ENCODE data around the gene SLCO2A1.

Gene SLCO2A1

DNA sequence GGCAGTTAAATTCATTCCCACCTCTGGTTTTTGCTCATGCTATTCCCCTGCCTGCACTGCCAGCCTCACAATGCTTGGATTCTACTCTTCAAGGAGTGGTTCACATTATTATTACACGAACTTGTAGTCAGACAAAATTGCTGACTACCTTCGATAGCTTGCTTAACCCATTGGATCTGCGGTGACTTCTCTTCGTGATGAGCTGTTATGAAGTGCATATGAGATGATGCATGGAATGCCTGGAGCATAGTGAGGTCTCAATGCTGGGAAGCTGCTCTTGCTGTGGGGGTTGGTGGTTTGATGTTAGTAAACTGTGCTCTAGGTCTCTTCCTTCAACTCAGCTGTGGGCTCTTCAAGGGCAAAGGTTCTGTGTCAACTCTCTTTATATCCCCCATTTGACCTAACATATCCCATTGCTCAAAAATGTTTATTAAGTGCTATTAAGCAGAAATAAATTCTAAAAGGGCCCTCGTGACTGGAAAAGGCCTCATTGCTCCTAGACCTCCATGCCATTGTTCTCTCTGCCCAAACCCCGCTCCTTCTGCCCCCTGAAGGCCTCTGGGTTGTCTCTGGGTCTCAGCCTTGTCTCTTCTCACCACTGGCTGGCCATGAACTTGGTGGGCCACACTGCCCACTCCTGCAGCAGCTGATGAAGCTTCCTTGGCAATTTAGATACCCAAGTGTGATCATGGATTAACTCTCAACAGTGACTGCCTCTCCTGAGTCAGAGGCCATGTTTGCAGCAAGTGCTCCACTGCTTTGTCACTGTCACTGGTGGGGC is 4.5 kb upstream of the SLCO2A1 start:
- FAIRE-seq: no peak

DNA sequence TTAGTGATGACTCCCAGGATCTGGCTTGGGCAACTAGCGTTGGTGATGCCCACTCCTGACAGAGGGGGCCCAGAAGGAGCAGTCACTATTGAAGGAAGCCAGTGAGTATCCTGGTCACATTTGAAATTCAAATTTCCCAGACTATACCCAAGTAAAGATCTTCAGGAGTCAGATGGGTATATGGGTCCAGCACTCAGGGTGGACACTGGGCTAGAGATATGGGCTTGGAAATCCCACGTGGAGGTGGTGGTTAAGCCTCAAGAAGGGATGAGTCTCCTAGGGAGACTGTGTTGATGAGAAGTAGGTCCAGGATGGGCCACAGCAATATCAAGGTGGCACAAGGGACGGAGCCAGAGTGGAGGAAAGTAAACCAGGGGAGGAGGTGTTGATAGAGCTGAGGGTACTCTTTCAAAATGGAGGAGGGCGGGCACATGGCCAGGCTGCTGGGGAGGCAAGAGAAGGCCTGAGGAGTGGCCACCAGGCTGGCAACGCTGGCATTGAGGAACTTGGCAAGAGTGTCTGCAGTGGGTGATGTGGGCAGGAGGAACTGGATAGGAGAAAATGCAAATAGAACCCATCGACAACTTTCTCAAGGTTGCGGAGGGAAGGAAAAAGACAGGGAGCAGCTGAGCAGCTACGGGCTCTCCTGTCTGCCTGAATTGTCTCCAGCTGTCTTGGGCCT is 3.7 kb upstream of the SLCO2A1 start:
- FAIRE-seq: no peak

DNA sequence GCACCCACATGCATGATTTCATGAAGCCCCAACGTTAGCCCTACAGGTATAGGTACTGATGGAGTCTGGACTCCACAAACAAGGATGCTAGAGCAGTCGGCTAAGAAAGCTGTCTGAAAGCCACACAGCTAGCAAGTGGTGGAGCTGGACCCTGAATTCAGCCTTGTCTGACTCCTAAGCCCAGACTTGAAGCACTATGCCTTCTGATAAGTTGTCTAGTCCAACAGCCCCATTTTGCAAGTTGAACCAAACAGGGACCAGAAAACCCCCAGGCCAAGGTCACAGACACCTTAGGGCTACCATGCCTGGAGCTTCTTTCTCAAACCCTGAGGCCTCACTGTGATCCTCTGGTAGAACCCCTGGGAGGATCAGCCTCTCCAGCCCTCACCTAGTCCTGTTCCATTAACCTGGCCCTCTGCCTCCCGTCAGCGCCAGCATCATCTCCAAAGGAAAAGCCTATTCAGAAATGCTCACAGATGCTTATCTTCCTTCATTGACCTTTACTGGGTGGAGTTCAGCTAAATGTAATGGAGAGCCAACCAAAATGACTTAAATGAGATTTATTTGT is 1.7 kb upstream of the SLCO2A1 start:
- FAIRE-seq: no peak

DNA sequence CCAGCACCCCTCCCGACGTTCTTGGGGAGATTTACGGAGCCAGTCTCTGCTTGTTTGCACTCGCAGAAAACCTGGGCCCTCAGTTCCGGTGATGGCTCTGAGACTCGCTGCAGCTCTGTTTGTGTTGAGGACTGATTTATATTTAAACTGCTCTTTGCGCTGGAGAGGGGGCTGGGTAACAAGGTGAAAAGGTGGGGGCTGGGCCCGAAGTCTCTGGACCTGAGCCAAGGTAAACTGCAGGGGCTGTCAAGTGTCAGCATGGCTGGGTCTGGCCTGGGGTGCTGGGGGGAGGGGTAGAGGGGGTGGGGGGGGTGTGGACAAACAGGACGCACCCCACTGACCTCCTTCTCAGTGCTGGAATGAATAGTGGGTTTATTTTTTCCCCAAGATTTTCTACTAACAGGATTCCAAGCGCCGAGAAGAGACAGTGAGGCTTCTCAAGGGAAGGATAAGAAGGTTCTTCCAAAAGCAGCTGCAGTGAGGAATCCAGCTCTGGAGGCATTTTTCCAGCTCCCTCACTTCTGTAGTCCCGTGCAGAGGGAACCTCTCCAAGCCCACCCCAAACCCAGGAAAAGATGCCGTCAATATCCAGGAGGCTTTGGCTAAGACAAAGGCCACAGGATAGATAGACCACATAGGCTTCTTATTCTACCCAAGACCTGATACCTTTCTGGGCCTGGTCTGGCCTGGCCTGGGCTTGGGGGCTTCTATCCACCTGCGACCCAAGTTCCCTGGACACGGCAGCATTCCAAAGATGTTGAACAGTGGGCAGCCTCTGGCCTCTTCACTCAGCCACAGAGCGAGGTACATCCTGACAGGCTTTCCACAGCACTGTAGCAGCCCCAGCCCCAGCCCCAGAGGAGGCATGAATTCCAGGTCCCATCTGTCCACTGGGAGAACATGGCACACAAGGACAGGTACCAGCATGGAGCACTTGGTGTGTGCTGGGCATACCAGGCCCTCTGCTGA is 938 bp upstream of the SLCO2A1 start:
- FAIRE-seq: no peak

DNA sequence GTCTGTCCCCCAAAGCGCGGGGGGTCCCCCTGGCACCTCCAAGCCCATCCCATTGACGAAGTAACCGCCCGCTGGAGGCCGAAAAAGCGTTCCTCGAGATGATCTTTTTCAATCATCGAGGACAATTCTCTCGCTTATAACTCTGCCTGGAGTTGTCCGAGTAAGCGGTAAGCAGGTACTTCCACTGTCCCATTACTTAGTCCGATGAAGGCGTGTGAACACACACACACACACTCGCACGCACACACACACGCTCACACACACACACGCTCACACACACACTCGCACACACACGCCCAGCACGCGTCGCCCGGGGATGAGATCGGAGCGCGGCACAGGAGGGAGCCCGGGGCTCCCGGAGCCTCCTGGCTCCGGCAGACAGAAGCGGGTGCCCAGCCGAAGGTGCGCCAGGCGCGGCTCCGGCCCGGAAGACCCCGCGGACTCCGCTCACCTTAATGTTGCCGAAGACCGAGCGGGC is 430 bp downstream of the SLCO2A1 start:
- FAIRE-seq: no peak

DNA sequence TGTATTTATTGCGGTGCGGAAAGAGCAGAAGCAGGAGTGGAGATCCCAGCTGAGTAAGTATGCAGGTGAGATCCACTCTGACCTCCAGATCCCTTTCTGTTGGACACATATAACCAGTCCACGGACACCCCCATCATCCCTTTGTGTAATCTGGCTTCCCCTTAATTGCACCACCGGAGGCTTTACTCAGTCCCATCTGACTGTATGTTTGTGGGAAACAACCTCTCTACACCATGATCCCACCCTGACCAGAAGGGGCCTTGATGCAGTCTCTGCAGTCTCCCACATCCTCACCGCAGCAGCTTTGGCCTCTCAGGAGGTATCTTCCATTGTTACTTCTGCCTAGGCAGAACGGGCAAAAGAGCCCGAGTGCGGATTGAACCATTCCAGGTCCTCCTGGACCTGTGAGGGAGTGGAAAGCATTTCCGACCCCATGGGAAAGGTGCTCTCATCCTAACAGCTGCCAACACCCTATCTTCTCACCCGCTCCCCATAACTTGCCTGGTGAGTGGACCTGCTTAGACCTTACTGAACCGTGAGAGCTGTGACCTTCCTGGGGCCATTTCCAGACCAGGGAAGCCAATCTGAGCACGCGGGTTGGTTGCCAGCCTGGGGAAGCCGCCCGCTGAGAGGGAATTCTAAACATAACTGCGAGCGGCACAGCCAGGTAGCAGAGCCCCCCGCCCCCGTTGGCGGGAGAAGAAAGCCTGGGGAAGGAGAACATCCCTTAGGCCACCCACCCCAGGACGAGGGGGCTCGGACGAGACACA is 1.1 kb downstream of the SLCO2A1 start:
- no peak for FAIRE-seq

DNA sequence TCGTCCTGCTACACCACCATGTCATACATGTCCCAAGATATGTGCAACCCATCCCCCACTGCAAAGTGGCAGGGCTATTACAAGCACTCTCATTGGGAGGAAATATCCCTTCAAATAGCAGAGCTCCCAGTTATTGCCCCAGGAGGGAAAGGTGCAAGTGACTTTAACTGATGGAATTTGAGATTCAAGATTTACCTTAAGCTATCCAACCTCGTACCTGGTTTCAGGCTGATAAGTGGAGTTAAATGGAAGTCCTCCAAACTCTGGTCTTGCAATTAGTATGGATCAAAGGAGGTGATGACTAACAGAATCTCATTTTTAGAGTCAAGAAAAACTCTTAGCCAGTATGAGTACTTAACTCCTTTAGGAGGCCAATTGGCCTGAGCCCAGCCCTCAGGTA is 2.1 kb downstream of the SLCO2A1 start:
- FAIRE-seq: no peak

DNA sequence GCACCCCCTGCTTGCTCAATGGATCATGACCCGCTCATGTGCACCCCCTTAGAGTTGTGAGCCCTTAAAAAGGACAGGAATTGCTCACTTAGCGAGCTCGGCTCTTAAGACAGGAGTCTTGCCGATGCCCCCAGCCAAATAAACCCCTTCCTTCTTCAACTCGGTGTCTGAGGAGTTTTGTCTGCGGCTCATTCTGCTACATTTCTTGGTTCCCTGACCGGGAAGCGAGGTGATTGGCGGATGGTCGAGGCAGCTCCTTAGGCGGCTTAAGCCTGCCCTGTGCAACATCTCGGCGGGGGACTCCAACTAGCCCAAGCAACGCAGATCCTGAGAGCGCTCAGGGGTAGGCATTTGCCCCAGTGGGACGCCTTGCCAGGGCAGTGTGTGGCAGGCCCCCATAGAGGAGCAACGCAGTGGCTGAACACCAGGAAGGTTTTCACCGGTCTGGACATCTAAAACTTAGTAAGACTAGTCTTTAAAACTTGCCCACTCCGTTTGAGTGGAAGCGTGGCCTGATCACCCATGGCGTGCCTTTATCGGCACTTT is 9.5 kb downstream of the SLCO2A1 start:
- no peak for FAIRE-seq

DNA sequence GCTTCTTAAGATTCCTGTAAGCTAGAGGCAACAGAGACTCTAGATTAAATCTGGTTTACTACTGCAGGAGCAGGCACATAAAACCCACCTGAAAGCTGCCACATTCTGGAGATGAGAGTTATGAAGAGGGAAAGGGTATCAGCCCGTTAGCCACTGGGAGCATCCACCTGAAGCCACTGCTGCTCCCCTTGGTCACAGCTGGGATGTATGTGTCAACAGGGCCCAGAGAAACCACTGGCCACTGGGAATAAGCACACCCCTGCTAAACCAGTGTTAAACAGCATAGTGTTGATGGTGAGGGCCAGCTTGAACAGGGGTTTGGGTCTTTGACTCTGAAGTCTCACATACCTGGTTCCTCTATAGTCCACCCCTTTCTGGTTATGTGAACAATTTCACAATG is 10.9 kb downstream of the SLCO2A1 start:
- no peak for FAIRE-seq

DNA sequence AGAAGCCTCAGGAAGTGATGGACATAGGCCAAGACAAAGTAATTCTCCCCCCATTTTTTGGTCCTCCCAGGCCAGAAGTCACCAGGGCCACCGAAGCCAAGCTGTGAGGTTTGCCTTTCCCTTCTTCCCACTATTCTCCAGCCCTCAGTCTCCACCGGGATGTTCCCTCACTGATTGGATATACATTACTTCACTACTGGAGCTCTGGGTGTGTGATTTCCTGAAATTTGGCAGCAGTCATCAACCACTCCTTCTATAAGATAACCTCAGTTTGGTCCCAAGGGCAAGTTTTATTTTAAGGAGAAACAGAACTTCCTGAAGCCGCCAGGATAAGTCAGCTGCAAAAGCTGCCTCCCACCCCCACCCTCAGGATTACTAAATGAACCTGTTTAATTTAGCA is 11.3 kb downstream of the SLCO2A1 start:
- no peak for FAIRE-seq

DNA sequence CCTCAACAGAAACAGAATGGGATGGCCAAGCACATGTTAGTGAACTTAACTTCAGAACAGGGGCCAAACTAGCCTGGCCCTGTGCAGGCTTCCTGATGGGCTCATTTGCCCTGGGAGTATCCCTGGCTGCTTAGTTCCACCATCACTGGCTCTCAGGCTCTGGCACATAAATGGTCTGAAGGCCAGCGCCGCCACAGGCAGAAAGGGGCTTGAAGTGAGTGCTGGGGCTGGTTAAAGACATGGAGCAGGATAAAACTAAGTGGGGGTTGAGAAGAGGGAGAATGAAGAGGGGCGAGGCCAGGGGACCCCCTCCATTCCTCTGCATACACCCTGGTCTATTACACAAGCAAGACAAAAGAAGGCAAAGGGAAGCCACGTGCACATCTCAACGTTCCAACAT is 12.2 kb downstream of the SLCO2A1 start:
- FAIRE-seq: no peak

DNA sequence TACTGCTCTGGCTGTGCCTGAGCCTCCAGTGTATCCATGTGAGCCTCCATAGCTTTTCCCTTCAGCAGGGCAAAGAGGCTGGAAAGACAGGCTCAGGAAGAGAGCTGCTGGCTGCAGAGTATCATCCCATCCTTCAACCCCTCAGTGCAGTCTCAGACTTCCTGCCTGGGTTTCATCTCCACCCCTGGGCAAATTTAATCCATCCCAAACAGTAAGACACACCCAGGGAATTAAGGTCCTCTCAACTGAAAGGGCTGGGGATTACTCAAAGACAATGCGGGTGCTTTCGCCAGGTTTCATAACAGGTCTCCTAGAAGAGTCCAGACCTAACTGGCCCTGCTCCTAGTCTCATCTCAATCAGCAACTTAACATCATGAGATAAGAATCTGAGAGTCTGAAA is 15.5 kb downstream of the SLCO2A1 start:
- no peak for FAIRE-seq

DNA sequence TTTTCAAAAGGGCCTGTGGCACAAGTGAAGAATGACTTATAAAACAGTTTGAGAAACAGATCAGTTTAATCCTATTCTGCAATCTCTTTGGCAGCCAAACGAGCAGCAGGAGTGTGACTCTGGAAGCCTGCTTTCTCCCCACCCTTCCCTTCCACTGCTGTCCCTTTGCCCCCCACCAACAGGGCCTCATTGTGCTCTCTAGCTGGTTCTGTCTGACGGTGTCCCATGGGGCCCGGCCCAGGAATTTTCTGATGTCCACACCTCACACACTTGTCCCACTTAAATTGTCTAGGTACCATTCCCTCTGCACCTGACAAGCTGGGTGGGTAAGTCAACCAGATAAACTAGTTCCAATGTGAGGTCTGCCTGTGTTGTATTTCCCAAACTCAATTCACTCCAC is 16.4 kb downstream of the SLCO2A1 start:
- FAIRE-seq: no peak

DNA sequence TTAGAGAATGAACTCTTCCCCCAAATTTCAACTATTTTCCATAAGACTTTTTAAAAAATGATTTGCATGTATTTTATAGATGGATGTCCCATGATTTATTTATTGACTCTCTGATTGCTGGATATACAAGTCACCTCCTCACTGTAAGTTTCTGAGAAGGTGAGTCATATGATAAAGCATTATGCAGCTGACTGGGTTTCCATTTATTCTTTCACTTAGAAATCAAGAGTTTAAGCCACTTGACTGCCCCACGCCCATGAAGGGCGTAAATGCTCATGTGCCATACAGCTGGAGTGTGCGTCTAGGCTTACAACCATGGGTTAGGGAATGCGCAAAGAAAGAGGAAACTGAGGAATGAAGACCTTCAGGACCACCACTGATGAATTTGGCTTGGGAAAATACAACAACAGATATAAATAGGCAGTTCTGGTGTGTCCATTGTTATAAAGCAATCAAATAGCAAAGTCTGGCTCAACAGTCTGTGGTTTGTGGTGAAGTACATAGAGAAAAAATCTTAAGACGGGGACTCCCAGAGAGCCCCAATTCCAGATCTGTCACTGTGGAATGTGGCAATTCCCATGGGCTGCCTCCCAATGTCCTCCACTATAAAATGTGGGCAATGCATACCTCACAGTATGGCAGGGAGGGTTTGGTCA is 20.3 kb downstream of the SLCO2A1 start:
- no peak for FAIRE-seq

DNA sequence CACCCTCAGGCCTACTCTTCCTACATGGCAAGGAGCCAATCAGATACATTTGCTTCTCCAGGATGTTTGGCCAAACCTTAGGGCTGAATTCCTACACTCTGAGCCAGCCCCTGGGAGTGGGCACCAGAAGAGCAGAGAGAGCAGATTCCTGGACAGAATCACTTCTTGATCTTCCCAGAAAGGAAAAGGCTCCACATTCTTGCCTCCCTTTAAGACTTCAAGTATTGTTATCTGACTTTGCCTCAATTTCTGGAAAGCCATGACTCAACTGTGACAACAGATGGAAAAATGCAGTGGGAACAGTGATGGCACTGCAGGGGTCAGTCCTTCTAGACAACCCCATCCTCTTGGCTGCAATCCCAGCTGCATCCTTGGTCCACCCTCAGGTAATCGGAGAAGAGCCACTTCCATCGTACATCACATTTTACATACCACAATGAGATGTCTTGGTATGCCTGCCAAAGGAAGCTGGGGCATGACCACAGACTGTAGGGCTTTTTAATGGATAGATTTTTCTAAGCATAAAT is 21.0 kb downstream of the SLCO2A1 start:
- FAIRE-seq: no peak

DNA sequence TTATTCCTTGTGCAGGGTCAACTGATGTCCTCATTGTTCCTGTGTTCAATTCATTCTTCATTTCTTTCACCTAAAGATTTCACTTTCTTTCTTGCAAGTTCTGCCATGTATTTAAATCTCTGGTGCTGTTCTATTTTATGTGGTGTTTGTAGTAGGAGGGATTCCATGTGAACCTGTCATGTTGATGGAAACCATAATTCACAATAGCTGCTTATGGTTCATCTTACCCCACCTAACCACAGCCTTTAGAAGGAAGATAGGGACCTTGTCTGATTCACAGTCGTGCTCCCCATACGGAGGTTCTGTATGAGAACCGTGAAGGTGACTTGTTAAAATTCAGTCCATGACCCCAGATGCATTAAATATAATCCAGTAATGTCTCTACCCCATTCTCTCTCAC is 21.9 kb downstream of the SLCO2A1 start:
- FAIRE-seq: no peak

DNA sequence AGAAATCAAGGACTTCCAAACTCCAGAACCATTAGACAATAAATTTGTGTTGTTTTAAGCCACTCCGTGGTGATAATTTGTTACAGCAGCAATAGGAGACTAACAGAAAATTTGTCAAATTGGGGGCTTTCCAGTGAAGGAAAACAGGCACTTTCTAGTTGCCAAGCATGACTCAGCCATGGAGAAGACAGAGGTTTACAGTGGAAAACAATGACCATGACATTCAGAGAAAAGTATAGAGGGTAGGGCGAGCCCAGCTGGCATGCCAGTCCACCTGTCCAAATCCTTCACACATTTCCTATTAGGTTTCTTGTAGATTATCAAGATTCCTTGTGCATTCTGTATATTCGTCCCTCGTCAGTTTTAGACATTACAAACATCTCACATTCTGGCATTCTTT is 24.9 kb downstream of the SLCO2A1 start:
- no peak for FAIRE-seq

DNA sequence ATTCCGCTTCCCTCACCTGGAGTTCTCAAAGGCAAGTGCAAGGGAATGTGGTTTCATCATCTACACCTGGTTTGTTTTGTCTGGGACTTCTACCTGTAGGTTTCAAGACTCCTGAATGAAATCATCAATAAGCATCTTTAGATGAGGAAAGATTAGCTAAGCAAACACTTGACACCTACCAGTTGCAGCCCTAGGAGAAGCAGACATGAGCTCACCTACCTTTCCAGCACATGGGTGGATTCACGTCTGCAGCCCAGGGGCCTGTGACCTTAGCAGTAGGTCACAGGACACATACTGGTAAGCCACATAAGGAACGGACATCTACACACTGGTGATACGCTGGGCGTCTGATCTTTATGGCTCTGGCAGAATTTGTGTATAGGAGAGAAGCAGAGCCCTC is 26.7 kb downstream of the SLCO2A1 start:
- FAIRE-seq: no peak

DNA sequence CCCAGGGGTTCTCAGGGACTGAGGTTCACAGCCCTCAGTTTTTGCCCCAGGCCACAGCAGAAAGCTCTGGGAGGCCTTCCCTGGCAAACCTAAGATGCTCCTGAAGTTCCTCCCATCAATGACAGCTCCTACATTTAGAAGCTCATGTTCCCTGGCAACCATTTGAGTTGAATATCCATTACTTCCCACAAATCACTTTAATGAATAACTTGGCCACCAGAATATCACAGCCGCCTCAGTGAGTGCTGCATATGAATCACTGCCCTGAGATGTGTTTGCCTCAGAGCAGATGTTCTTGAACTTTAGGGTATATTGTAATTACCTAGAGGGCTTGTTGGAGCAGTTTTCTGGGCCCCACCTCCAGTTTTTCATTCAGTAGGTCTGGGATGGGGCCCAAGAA is 27.4 kb downstream of the SLCO2A1 start:
- no peak for FAIRE-seq

DNA sequence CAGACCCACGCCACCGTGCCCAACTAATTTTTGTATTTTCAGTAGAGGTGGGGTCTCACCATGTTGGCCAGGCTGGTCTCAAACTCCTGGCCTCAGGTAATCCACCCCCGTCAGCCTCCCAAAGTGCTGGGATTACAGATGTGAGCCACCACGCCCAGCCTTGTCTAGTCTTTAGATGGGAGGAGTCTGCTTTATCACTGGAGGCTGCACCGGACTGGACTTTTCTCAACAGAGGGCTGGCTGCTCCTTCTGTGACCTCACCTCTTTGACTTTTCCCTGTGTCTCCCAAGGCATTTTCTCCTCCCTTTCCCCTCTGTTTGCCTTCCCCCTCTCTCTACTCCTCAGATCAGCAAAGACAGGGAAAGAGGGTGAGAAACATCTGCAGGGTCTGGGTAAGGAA is 28.5 kb downstream of the SLCO2A1 start:
- no peak for FAIRE-seq
